ENCODE results near the gene ACSS1. TPM values are rescaled to one million over a fixed set of nuclear protein-coding genes. Genes with fewer than 3 reads are reported as not detected.

ACSS1 gene
- total and polyA plus RNA-seq, 2 experiments from 2014 or later = 1.3 to 4.1 TPM

GRCh38 chr20:25044660-25045342 is 13.1 kb downstream of the ACSS1 start:
- Histone ChIP-seq H3K27me3 (ENCODE audit: insufficient read depth) (no peaks in the 10 kb centered on the region), H3K9me2 (ENCODE audit: insufficient read depth) (no peaks in the 10 kb centered on the region), H3K36me3 (ENCODE audit: insufficient read depth) (no peaks in the 10 kb centered on the region), H3F3A (replicated peaks; ENCODE audit: low read depth) (no peaks in the 10 kb centered on the region), H3K4me1 (ENCODE audit: insufficient read depth) (no peaks in the 10 kb centered on the region), H4K20me1 (replicated peaks; ENCODE audit: insufficient read depth) (no peaks in the 10 kb centered on the region), H2AFZ (no peak overlapping the region), H3K4me2 (no peak overlapping the region), H3K27ac (ENCODE audit: low read depth) (no peak overlapping the region), H3K4me3 (no peak overlapping the region), H3K79me2 (replicated peaks; ENCODE audit: insufficient read depth) (no peaks in the 10 kb centered on the region)
- Mint-ChIP-seq H3K4me1 (no peaks in the 10 kb centered on the region), H3K36me3 (ENCODE audit: low read depth) (no peaks in the 10 kb centered on the region), H3K27me3 (ENCODE audit: insufficient read depth, low read depth, poor library complexity) (peaks cover 11% of the 10 kb centered on the region), H3K4me3 (no peak overlapping the region), H3K9me3 (no peaks in the 10 kb centered on the region; the same call in 2 of the 3 replicates), H3K27ac (no peak overlapping the region)
- ATAC-seq (no peak), DNase-seq (ENCODE audit: low spot score) (no peak)
- no peak for TF ChIP-seq POLR2AphosphoS5 (IDR thresholded peaks at IDR 0.05; ENCODE audit: low read depth)
- no peak for TF ChIP-seq STAT1 (IDR thresholded peaks at IDR 0.05; ENCODE audit: unreplicated experiment)

GRCh38 chr20:25044261-25044560 is 13.7 kb downstream of the ACSS1 start:
- Mint-ChIP-seq H3K27me3 (ENCODE audit: insufficient read depth, low read depth, poor library complexity) (peaks cover 11% of the 10 kb centered on the region), H3K4me3 (no peak overlapping the region), H3K4me1 (no peaks in the 10 kb centered on the region), H3K36me3 (ENCODE audit: low read depth) (no peaks in the 10 kb centered on the region), H3K27ac (no peak overlapping the region), H3K9me3 (no peaks in the 10 kb centered on the region; the same call in 2 of the 3 replicates)
- Histone ChIP-seq H3K4me2 (no peak overlapping the region), H3F3A (replicated peaks; ENCODE audit: low read depth) (no peaks in the 10 kb centered on the region), H3K9me2 (ENCODE audit: insufficient read depth) (no peaks in the 10 kb centered on the region), H3K4me3 (no peak overlapping the region), H2AFZ (no peak overlapping the region), H3K27ac (ENCODE audit: low read depth) (no peak overlapping the region), H3K27me3 (ENCODE audit: insufficient read depth) (no peaks in the 10 kb centered on the region), H3K36me3 (ENCODE audit: insufficient read depth) (no peaks in the 10 kb centered on the region), H3K4me1 (ENCODE audit: insufficient read depth) (no peaks in the 10 kb centered on the region), H3K79me2 (replicated peaks; ENCODE audit: insufficient read depth) (no peaks in the 10 kb centered on the region), H4K20me1 (replicated peaks; ENCODE audit: insufficient read depth) (no peaks in the 10 kb centered on the region)
- TF ChIP-seq EZH2phosphoT487 (IDR thresholded peaks at IDR 0.05; ENCODE audit: unreplicated experiment) (no peak), ETS1 (IDR thresholded peaks at IDR 0.05) (no peak), EZH2 (IDR thresholded peaks at IDR 0.05; ENCODE audit: low read depth, unreplicated experiment) (no peak), STAT1 (IDR thresholded peaks at IDR 0.05; ENCODE audit: unreplicated experiment) (no peak), ZNF114 (CRISPR knock-in tag; IDR thresholded peaks at IDR 0.05) (no peak), POLR2AphosphoS5 (IDR thresholded peaks at IDR 0.05; ENCODE audit: low read depth) (no peak), ZNF462 (CRISPR knock-in tag; IDR thresholded peaks at IDR 0.05) (no peak), REST (IDR thresholded peaks at IDR 0.05; ENCODE audit: unreplicated experiment) (no peak)
- DNase-seq (ENCODE audit: low spot score) = no peak
- no peak for ATAC-seq
